TTC549 (cell line): ENCODE data around the gene ORM2.
"Not testable (repeated sequence)": the region's sequence is repeated elsewhere in the genome, so short reads cannot be mapped to it uniquely, and the experiment has no call there.

Experiments
- FAIRE-seq: peaks from 2 replicates; lab custom pipeline; 2012; peaks lifted over from hg19 to GRCh38; lab: Jason Lieb, UNC

The ORM2 gene

DNA sequence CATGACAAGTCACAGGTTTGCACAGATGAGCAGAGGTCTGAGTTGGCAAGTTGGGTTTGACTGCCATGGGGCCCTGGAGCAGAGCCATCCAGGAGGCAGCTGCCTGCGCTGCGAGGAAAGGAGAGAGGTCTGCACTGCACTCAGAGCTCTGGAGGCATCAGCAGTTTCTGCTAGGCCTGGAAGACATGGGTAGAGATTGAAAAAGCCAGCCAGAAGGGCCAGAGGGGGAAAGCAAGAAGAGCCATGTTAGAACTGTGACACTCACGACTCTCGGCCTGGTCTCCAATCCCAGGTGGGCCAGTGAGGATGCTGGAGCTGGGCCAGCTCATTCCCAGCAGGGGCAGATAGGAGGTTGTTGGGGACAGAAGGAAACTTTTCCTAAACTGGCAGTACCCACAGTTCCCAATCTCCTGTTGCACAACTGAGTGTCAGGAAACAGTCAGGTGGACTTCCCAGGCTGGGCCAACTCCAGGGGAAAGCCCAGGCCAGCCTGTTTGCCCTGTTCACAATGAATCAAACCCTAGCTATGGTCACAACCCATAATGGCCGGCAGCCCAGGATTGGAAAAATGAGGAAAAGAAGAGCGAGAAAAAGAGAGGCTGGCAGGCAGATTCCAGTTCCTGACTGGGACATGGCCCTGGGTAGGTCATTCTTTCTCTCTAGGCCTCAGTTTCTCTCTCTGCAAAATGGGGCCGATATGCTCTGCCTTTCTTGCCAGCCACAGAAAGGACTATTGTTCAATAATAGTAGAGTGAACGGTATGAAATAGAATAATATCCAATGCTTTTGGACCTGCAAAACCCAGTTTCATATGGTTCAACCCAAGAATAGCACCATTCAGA, 14.6 kb upstream of the ORM2 start:
- no peak for FAIRE-seq

DNA sequence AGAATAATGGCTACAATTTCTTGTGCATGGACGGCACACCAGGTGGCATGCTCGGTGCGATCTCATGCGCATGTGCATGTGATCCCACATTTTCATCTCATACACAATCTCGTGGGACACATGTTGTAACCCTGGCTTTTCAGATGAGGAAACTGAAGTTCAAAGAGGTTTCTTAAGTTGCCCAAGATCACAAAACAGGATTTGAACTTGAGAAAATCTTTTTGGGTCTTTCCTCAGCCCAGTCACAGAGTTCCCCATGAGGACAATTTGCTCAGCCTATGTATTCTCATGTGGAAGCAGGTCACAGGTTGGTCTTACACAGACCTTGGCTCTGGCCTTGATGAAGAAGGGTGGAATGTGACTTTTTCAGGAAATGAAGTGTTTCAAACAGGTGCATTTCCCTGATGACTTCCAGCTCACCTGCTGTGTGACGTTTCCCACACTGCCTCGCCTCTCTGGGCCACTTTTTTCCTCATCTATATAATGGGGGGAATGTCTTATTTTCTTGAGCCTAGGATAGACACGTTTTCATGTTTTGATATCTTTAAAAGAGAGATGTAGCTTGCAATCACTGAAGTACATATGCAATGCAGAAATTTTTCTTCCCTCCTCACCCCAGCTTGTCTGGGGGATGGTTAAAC, 13.8 kb upstream of the ORM2 start:
- no peak for FAIRE-seq

DNA sequence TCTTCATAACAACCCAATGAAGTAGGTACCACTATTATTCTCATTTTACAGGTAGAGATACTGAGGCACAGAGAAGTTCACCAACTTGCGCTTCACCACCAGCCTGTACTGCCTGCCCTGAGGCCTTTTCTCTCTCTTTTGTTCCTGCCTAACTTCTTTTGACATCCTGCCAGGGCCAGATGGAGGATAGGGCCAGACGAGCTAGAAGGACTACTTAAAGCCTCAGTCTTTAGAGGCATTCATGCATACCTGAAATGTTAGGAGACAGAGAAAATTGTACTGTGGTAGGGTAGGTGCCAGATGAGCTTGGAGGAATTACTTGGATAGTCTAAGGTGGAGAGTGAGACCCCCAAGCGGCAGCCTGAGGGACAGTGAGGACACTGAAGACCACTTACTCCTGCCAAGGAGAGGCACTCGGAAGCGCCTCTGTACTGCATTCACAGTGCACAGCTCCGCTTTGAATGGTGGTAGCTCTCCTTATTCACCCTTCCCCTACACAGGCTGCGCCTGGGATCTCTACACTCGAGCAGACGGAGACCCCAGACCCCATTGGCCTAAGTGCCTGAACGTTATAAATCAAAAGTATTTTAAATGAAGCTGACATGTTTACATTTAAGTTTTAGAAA, 13.0 kb upstream of the ORM2 start:
- FAIRE-seq = no peak

DNA sequence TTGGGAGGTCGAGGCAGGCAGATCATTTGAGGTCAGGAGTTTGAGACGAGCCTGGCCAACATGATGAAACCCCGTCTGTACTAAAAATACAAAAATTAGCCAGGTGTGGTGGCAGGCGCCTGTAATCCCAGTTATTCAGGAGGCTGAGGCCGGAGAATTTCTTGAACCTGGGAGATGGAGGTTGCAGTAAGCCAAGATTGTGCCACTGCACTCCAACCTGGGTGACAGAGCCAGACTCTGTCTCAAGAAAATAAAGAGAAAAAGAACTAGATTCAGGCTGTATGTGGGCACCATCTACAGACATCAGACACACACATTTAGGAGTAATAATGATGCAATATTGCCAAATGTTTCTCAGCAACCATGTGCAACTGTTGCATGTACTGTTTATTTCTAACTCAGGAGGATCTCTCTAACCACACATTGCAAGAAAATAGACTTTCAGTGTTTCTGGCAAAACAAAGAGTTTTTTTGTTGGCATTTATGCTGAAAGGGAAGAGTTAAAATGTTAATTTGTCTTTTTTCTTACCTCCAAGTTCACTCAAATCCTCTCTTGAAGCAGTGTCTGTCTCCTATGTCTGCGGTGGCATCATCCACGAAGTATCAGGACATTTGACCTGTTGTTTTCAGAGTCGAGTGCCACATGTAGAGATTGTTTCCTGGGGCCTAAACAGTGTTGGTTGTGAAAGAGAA, 11.9 kb upstream of the ORM2 start:
- FAIRE-seq = no peak

DNA sequence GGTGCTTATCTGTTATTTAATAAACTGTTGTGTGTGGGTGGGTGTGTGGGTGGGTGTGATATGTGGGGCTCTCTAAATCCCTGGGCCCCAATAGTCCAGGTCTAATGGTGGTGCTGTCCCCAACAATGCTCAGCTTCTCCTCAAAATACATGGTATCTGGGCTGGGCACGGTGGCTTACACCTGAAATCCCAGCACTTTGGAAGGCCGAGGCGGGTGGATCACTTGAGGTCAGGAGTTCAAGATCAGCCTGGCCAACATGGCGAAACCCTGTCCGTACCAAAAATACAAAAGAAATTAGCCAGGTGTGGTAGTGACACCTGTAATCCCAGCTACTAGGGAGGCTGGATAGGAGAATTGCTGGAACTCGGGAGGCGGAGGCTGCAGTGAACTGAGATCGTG, 11.3 kb upstream of the ORM2 start:
- FAIRE-seq = no peak

DNA sequence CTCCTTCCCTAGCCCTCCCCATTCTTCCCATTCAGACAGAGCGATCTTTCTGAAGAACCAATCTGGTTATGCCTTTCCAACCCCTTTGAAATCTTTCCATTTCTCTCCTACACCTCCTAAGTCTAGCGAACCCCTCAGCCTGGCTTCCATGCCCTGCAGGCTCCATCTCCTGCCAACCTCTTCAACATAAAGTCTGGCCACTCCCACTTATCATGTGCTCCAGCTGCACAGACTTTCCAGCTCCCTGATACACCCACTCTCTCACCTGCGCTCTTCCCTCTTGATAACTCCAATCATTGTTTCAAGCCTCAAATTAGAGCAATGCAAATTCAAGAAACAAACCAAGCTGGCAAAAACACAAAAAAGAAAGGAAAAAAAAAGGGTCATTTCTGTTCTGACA, 10.5 kb upstream of the ORM2 start:
- FAIRE-seq = no peak

DNA sequence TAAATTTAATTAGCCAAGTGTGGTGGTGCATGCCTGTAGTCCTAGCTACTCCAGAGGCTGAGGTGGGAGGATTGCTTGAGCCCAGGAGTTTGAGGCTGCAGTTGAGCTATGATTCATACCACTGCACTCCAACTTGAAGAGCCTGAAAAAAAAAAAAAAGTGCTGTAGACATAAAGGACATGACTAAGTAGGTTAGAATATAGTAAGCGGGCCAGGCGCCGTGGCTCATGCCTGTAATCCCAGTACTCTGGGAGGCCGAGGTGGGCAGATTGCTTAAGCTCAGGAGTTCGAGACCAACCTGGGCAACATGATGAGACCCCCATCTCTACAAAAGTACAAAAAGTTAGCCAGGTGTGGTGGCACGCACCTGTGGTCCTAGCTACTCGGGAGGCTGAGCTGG, 9.0 kb upstream of the ORM2 start:
- FAIRE-seq = not testable (repeated sequence)

DNA sequence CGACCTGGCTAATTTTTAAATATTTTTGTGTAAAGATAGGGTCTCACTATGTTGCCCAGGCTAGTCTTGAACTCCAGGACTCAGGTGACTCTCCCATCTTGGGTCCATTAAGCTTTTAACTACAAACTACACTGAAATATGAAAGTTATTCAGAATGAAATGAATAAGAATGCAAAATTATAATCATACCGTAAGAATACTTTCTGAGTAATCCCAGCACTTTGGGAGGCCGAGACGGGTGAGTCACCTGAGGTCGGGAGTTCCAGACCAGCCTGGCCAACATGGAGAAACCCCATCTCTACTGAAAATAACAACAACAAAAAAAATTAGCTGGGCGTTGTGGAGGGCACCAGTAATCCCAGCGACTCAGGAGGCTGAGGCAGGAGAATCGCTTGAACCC, 7.9 kb upstream of the ORM2 start:
- FAIRE-seq = no peak

DNA sequence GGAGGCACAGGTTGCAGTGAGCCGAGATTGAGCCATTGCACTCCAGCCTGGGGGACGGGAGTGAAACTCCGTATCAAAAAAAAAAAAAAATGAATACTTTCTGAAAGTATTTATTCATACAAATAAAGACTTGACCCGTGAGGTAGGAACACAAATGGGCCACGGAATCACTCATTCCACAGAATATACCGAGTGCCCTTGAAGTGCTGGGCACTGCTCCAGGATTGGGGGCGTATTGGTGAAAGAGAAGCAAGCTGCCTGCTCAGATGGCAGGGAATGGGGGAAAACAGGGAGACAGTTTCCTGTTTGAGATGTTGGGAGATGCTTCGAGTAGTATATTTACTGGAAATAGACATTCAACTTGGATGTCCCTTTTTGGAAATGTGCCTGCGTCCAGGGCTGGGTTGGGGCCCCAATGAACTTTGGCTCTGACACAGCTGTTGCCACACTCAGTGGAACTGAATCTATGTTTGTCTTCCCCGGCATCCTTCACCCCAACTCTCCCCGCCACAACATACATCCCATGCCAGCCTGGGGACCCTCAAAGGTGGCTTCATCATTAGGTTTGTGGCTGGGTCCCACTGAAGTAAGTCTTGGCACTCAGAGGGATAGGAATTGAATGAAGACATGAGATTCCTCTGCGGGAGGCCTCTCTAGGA, 7.4 kb upstream of the ORM2 start:
- not testable (repeated sequence) for FAIRE-seq

DNA sequence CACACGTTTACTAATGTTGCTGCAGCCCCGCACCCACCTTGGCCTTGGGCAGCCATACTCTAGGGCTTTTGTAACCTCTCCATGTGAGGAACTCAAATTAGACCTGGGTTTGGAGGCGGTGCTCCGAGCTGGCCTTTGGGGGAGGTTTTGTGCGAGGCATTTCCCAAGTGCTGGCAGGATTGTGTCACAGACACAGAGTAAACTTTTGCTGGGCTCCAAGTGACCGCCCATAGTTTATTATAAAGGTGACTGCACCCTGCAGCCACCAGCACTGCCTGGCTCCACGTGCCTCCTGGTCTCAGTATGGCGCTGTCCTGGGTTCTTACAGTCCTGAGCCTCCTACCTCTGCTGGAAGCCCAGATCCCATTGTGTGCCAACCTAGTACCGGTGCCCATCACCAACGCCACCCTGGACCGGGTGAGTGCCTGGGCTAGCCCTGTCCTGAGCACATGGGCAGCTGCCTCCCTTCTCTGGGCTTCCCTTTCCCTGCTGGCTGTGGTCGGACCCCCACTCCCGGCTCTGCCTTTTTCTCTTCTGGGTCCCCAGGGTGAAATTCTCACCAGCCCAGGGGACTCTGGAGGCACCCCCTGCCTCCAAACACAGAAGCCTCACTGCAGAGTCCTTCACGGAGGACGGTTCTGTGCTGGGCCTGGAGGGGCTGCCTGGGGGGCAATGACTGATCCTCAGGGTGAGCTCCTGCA, 6.7 kb upstream of the ORM2 start, which contains the start of gene ORM1:
Gene ORM1, plus strand, starts transcription at position 268 of the 701 bp plus-strand sequence. Its CDS starts 36 bp downstream, at position 304.
- FAIRE-seq = not testable (repeated sequence)

DNA sequence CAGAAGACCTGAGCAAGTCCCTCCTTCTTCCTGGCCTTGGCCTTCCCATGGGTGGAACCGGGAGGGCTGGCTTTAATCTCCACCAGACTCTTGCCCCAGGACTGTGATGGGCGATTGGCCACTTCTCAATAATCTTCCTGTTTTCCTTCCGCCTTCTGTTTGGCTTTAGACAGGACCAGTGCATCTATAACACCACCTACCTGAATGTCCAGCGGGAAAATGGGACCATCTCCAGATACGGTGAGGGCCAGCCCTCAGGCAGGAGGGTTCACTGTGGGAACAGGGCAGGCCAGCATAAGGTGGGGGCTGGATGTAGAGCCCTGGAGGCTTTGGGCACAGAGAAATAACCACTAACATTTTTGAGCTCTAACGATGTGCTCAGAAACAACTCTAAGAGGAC, 5.8 kb upstream of the ORM2 start:
- not testable (repeated sequence) for FAIRE-seq

DNA sequence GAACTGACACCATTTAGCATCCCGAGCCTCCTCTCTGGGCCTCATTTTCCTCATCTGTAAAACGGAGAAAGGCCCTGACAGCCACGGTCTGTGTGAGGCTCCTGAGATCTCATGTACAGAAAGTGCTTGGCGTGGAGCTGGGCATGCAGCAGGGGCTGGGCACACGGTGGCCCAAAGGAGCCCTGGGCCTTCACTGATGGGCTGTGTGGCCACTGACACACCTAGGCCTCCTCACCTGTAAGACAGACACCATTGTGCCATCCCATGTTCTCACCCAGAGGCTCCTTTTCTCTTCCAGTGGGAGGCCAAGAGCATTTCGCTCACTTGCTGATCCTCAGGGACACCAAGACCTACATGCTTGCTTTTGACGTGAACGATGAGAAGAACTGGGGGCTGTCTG, 5.2 kb upstream of the ORM2 start:
- FAIRE-seq = no peak

DNA sequence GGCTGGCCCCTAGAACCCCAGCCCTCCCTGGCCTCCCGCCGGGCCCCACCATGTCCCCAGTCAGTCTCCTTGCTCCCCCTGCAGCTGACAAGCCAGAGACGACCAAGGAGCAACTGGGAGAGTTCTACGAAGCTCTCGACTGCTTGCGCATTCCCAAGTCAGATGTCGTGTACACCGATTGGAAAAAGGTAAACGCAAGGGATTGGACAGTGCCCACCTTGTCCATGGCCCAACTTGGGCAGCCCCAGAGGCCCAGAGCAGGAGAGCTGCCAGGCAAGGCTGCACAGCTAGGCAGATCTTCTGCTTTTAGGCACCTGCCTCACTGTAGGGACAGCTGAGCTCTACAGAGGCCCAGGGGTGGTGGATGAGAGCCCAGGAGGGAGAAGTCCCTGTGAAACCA, 4.7 kb upstream of the ORM2 start:
- not testable (repeated sequence) for FAIRE-seq

DNA sequence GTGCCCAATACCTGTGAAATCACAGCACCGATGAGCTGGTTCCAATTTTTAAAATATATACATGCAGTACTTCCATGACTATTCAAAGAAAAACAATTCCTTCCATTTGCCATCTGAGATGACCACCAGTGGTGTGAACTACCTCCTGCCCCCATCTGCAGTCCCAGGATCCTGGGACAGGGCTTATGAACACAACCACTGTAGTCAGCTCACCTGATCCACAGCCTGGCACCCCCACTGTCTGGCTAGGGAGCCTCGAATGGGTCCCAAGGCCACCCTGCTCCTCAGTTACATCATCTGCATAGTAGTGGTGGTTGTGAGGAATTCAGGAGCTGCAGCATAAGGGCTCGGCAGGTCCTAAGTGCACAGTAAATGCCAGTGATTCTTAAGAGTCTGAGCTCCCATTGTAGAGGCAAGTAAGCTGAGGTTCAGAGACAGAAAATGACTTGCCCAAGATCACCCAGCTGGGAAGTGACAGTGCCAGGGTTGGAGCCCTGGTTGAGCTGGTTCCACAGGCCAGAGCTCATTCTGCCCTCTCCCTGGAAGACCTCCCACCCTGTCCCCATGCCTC, 3.9 kb upstream of the ORM2 start:
- FAIRE-seq = not testable (repeated sequence)

DNA sequence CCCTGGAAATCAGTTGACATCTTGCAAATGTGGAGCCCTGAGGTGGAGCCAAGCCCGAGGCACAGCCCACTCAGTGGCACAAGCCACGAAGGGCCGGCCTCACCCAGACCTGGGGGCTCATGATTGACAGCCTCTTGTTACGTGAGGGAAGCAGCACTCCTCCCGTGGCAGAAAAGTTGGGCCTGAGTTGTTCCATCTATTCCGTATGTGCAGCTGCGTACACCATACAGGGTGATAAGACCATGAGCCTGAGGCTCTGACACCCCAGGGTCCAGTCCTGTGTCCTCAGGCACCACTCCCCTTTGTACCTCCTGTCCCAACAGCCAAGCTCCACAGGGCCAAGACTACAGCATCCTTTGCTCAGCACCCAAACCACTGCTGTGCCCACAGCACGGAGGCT, 1.9 kb upstream of the ORM2 start:
- FAIRE-seq = no peak

DNA sequence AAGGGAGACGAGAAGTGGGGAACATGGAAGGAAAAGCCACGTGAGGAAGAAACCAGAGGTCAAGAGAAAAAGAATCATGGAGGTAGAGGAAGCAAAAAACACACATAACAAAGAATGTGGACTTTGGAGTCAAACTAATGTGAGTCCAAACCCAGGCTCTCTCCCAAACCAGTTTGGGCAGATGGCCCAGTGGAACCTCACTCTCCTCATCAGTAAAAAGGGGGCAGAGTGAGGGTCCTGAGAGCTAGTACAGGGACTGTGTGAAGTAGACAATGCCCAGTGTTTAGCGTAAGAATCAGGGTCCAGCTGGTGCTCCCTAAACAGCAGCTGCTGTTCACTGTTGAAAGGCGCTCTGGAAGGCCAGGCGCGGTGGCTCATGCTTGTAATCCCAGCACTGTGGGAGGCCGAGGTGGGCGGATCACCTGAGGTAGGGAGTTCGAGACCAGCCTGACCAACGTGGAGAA, 1.3 kb upstream of the ORM2 start:
- not testable (repeated sequence) for FAIRE-seq

DNA sequence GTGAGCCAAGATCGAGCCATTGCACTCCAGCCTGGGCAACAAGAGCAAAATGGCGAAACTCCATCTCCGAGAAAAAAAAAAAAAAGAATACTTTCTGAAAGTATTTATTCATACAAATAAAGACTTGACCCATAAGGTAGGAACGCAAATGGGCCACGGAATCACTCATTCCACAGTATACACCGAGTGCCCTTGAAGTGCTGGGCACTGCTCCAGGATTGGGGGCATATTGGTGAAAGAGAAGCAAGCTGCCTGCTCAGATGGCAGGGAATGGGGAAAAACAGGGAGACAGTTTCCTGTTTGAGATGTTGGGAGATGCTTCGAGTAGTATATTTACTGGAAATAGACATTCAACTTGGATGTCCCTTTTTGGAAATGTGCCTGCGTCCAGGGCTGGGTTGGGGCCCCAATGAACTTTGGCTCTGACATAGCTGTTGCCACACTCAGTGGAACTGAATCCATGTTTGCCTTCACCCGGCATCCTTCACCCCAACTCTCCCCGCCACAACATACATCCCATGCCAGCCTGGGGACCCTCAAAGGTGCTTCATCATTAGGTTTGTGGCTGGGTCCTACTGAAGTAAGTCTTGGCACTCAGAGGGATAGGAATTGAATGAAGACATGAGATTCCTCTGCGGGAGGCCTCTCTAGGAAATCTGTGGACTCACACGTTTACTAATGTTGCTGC, 588 bp upstream of the ORM2 start:
- not testable (repeated sequence) for FAIRE-seq

DNA sequence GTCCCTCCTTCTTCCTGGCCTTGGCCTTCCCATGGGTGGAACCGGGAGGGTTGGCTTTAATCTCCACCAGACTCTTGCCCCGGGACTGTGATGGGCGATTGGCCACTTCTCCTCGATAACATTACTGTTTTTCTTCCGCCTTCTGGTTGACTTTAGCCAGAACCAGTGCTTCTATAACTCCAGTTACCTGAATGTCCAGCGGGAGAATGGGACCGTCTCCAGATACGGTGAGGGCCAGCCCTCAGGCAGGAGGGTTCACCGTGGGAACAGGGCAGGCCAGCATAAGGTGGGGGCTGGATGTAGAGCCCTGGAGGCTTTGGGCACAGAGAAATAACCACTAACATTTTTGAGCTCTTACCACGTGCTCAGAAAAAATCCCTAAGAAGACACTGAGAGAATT, 967 bp downstream of the ORM2 start:
- FAIRE-seq = no peak

DNA sequence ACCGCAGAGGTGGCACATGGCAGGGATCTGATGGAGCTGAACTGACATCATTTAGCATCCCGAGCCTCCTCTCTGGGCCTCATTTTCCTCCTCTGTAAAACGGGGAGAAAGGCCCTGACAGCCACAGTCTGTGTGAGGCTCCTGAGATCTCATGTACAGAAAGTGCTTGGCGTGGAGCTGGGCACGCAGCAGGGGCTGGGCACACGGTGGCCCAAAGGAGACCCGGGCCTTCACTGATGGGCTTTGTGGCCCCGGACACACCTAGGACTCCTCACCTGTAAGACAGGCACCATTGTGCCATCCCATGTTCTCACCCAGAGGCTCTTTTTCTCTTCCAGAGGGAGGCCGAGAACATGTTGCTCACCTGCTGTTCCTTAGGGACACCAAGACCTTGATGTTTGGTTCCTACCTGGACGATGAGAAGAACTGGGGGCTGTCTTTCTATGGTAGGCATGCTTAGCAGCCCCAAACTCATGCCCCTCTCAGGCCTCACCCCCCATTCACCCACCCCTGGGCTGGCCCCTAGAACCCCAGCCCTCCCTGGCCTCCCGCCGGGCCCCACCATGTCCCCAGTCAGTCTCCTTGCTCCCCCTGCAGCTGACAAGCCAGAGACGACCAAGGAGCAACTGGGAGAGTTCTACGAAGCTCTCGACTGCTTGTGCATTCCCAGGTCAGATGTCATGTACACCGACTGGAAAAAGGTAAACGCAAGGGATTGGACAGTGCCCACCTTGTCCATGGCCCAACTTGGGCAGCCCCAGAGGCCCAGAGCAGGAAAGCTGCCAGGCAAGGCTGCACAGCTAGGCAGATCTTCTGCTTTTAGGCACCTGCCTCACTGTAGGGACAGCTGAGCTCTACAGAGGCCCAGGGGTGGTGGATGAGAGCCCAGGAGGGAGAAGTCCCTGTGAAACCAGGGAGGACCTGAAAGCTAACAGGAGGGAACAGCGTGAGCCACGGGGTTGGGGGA, 1.8 kb downstream of the ORM2 start:
- FAIRE-seq = not testable (repeated sequence)
